Measurements from ENCODE around the gene TUBB2A. TPM values are rescaled to one million over a fixed set of nuclear protein-coding genes. Genes with fewer than 3 reads are reported as not detected.

TUBB2A gene
- total RNA-seq, 1 experiment from 2014 or later: 49.9 TPM

DNA sequence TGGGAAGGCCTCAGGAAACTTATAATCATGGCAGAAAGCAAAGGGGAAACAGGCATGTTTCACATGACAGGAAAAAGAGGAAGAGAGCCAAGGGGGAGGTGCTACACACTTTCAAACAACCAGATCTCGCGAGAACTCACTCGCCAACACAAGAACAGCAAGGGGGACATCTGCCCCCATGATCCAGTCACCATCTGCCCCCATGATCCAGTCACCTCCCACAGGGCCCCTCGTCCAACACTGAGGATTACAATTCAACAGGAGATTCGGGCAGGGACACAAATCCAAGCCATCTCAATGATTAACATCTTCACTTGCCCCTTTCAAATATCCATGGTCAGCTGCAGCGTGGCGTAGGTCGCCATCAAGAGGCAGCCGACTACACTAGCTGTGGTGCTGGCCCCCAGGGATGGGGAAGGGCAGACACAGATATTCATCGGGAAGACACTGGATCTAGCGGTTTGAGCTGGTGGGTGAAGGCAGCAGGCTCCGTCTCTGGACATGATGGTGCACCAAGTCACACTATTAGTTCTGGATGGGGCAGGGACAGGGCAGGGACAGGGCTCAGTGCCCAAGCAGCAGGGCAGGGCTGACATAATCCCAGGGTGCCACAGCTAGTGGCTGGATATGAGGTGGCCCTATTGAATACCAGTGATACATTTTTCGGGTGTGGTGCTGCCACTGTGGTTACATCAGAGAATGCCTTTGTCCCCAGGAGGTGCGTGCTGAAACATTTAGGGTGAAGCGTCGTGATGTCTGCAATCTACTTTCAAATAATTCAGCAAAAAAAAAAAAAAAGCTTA is 38.6 kb upstream of the TUBB2A start:
- RAD21 ChIA-PET (ENCODE audit: low non-redundant PET in 1 of 2, low total read pairs in 2 of 2, uncharacterized antibody in 2 of 2, unreplicated experiment in 2 of 2): interaction anchor here in 1 of 2 experiments (0.7 kb wide), 1 partner anchor 19 kb away, joined by 3 read pairs; no protein-coding TSS in a partner anchor
- peaks cover 8 to 20% of the 10 kb centered on the region in 2 experiments; a peak in 3 of 4 replicates for H3K4me1 ChIP-seq (ENCODE audit: control insufficient read depth in 1 of 2, insufficient read depth in 2 of 2, low read length in 2 of 2)
- ATAC-seq (peak; percentile 80), DNase-seq (ENCODE audit: low read depth, low spot score) (peak; percentile 19)
- H3K36me3 ChIP-seq (ENCODE audit: control insufficient read depth in 1 of 2, insufficient read depth in 2 of 2, low read length in 2 of 2): no peaks in the 10 kb centered on the region
- H3K9me2 ChIP-seq (ENCODE audit: insufficient read depth): no peaks in the 10 kb centered on the region
- no peaks in the 10 kb centered on the region for H4K20me1 ChIP-seq (ENCODE audit: insufficient read depth)
- H3K9ac ChIP-seq (ENCODE audit: low read length): no peak overlapping the region
- TF ChIP-seq SRF (IDR thresholded peaks at IDR 0.05; ENCODE audit: low read depth): no peak
- no peak for TF ChIP-seq ZFX (IDR thresholded peaks at IDR 0.05)
- TF ChIP-seq CTCF (IDR thresholded peaks at IDR 0.05 in 2 of 3, conservative IDR thresholded peaks at IDR 0.05 in 1 of 3; ENCODE audit: borderline replicate concordance in 1 of 3, insufficient read depth in 1 of 3, low read depth in 2 of 3, low read length in 2 of 3): peak; percentile 14 to 55 (median 45); a peak in 4 of 6 replicates
- TF ChIP-seq, protein P1, sequence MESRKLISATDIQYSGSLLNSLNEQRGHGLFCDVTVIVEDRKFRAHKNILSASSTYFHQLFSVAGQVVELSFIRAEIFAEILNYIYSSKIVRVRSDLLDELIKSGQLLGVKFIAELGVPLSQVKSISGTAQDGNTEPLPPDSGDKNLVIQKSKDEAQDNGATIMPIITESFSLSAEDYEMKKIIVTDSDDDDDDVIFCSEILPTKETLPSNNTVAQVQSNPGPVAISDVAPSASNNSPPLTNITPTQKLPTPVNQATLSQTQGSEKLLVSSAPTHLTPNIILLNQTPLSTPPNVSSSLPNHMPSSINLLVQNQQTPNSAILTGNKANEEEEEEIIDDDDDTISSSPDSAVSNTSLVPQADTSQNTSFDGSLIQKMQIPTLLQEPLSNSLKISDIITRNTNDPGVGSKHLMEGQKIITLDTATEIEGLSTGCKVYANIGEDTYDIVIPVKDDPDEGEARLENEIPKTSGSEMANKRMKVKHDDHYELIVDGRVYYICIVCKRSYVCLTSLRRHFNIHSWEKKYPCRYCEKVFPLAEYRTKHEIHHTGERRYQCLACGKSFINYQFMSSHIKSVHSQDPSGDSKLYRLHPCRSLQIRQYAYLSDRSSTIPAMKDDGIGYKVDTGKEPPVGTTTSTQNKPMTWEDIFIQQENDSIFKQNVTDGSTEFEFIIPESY (IDR thresholded peaks at IDR 0.05; ENCODE audit: extremely low read depth, insufficient replicate concordance, low read length): no peak
- TF ChIP-seq RAD21 (IDR thresholded peaks at IDR 0.05; ENCODE audit: low read depth): peak; percentile 76
- H3K9me3 ChIP-seq (ENCODE audit: control insufficient read depth in 1 of 2, insufficient read depth in 1 of 2, low read depth in 1 of 2, low read length in 2 of 2): no peaks in the 10 kb centered on the region; a peak in 1 of 4 replicates
- POLR2A ChIA-PET: no interaction called here
- no peak overlapping the region for H3K27ac ChIP-seq (ENCODE audit: low read depth, low read length)
- H3K4me3 ChIP-seq (replicated peaks in 1 of 2; ENCODE audit: low read depth in 1 of 2, low read length in 2 of 2): peak overlapping the region in 1 of 2 experiments; percentile 23; a peak in 1 of 4 replicates
- peak overlapping the region; percentile 57 for H3K4me2 ChIP-seq (ENCODE audit: low read length)
- no peaks in the 10 kb centered on the region for H3K79me2 ChIP-seq (ENCODE audit: insufficient read depth, low read length)
- no peaks in the 10 kb centered on the region for H3K27me3 ChIP-seq (ENCODE audit: insufficient read depth, low read length)
- peak overlapping the region; percentile 49 for H2AFZ ChIP-seq (ENCODE audit: low read depth, low read length, poor library complexity, severe bottlenecking)
- no TSS peak for BruUV-seq (replicated peaks)
- intact Hi-C loops (cut with micrococcal nuclease): loop anchor here (1.0 kb wide), 1 partner anchor 70 kb away; no protein-coding TSS in a partner anchor
- CTCF ChIA-PET: interaction anchor here (0.6 to 1.6 kb wide), 5 partner anchors 36 to 350 kb away, joined by 3 to 6 read pairs (median 3); no protein-coding TSS in a partner anchor
